ENCODE measurements around the gene DLGAP1.

DNA sequence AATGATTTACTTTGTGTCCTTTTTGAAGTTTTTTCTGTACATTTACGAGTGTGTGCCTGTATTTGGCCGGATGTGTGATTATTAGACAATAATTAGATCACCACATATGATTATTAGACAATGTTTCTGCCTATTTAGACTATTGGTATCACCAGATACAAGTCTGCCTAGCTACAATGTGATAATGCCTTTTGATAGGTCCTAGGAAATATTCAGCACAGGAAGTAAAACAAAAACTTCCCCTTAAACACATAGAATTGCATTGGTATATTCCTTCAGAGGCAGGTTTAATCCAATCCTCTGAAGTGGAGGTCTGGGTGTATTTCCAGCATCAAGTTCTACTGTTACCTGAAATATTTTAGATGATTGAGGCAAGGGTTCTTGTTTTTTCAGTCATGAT lies 730.0 kb downstream of the DLGAP1 start:
- no peak for TF ChIP-seq POLR2AphosphoS5 (IDR thresholded peaks at IDR 0.05)
- TF ChIP-seq, protein P1, sequence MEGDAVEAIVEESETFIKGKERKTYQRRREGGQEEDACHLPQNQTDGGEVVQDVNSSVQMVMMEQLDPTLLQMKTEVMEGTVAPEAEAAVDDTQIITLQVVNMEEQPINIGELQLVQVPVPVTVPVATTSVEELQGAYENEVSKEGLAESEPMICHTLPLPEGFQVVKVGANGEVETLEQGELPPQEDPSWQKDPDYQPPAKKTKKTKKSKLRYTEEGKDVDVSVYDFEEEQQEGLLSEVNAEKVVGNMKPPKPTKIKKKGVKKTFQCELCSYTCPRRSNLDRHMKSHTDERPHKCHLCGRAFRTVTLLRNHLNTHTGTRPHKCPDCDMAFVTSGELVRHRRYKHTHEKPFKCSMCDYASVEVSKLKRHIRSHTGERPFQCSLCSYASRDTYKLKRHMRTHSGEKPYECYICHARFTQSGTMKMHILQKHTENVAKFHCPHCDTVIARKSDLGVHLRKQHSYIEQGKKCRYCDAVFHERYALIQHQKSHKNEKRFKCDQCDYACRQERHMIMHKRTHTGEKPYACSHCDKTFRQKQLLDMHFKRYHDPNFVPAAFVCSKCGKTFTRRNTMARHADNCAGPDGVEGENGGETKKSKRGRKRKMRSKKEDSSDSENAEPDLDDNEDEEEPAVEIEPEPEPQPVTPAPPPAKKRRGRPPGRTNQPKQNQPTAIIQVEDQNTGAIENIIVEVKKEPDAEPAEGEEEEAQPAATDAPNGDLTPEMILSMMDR (IDR thresholded peaks at IDR 0.05; ENCODE audit: poor library complexity, severe bottlenecking), result no peak
- no peak for TF ChIP-seq EZH2 (IDR thresholded peaks at IDR 0.05; ENCODE audit: borderline replicate concordance, insufficient read depth, low read length, poor library complexity, severe bottlenecking)
- TF ChIP-seq RAD21 (conservative IDR thresholded peaks at IDR 0.05), result no peak
- TF ChIP-seq MXI1 (conservative IDR thresholded peaks at IDR 0.05; ENCODE audit: poor library complexity, severe bottlenecking), result no peak

All from neural cell (in vitro differentiated cells).